ENCODE results near the gene KCNIP4. TPM values are rescaled to one million over a fixed set of nuclear protein-coding genes. Genes with fewer than 3 reads are reported as not detected.

Gene KCNIP4
- total and polyA plus RNA-seq, 10 of the 15 experiments (the other 5 are each of a cell fraction or from before 2014, with no cell fraction given) = 0.03 to 0.23 (median 0.13) TPM; not detected in 7

DNA sequence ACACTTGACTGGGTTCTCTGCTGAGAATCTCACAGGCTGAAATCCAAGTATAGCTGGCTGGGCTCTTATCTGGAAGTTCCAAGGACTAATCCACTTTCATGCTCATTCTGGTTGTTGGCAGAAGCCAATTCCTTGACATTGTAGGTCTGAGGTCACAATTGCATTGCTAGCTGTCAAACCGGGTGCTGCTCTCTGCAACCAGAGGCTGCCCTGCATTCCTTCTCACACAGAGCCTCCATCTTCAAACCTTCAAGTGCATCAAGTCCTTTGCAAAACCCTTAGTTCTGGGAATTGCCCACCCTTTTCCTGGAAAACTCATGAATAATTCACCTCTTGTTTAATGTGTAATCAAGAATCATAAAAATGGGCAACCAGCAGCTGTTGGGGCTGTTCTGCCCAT is 404.2 kb downstream of the KCNIP4 start:
- H3K27ac ChIP-seq (ENCODE audit: control insufficient read depth, insufficient read depth) = no peak overlapping the region
- H3K4me2 ChIP-seq (ENCODE audit: control insufficient read depth, insufficient read depth) = no peak overlapping the region
- ChIA-PET SMC1A (ENCODE audit: uncharacterized antibody, unreplicated experiment) (interaction anchor here (0.7 kb wide), 1 partner anchor 244 kb away, joined by 3 read pairs; no protein-coding TSS in a partner anchor), POLR2A (no interaction called here), CTCF (no interaction called here), RAD21 (ENCODE audit: unreplicated experiment) (no interaction called here)
- no peaks in the 10 kb centered on the region for H3K4me1 ChIP-seq (ENCODE audit: control insufficient read depth, insufficient read depth, low read length)
- DNase-seq (ENCODE audit: low read depth, low spot score) (no peak), FAIRE-seq (no peak), ATAC-seq (no peak)
- no peaks in the 10 kb centered on the region for H3K36me3 ChIP-seq (ENCODE audit: control insufficient read depth in 2 of 2, insufficient read depth in 2 of 2, low read length in 1 of 2)
- H3K79me2 ChIP-seq (ENCODE audit: control insufficient read depth, insufficient read depth, low read length) = no peaks in the 10 kb centered on the region
- H3K27me3 ChIP-seq (replicated peaks in 1 of 2; ENCODE audit: control insufficient read depth in 2 of 2, insufficient read depth in 2 of 2, low read length in 1 of 2) = no peaks in the 10 kb centered on the region
- no peaks in the 10 kb centered on the region for H4K20me1 ChIP-seq (ENCODE audit: control insufficient read depth, insufficient read depth)
- in situ Hi-C loops (cut with MboI) (no loop called here), intact Hi-C loops (cut with micrococcal nuclease; ENCODE audit: unreplicated experiment) (no loop called here)
- no peak overlapping the region for H3K9ac ChIP-seq (ENCODE audit: control insufficient read depth, insufficient read depth, low read length)
- TF ChIP-seq ZNF622 (IDR thresholded peaks at IDR 0.05) (no peak), MEF2A (IDR thresholded peaks at IDR 0.05; ENCODE audit: insufficient read depth, low read depth, low read length) (no peak), PML (IDR thresholded peaks at IDR 0.05; ENCODE audit: low read length) (no peak), TCF7 (IDR thresholded peaks at IDR 0.05; ENCODE audit: borderline replicate concordance) (no peak), HCFC1 (IDR thresholded peaks at IDR 0.05; ENCODE audit: low read length) (no peak), ZNF207 (IDR thresholded peaks at IDR 0.05; ENCODE audit: borderline replicate concordance) (no peak), NRF1 (conservative IDR thresholded peaks at IDR 0.05; ENCODE audit: low read depth, low read length) (no peak), KDM1A (IDR thresholded peaks at IDR 0.05; ENCODE audit: borderline replicate concordance) (no peak), POLR2AphosphoS2 (IDR thresholded peaks at IDR 0.05; ENCODE audit: low read depth, low read length) (no peak), RELA (IDR thresholded peaks at IDR 0.05; ENCODE audit: borderline replicate concordance, partially characterized antibody) (no peak), ZNF384 (IDR thresholded peaks at IDR 0.05; ENCODE audit: borderline replicate concordance, low read depth, low read length) (no peak), HDGF (IDR thresholded peaks at IDR 0.05) (no peak), SPI1 (IDR thresholded peaks at IDR 0.05; ENCODE audit: borderline replicate concordance, insufficient read depth, low read depth, low read length) (no peak)
- TF ChIP-seq, protein P1, sequence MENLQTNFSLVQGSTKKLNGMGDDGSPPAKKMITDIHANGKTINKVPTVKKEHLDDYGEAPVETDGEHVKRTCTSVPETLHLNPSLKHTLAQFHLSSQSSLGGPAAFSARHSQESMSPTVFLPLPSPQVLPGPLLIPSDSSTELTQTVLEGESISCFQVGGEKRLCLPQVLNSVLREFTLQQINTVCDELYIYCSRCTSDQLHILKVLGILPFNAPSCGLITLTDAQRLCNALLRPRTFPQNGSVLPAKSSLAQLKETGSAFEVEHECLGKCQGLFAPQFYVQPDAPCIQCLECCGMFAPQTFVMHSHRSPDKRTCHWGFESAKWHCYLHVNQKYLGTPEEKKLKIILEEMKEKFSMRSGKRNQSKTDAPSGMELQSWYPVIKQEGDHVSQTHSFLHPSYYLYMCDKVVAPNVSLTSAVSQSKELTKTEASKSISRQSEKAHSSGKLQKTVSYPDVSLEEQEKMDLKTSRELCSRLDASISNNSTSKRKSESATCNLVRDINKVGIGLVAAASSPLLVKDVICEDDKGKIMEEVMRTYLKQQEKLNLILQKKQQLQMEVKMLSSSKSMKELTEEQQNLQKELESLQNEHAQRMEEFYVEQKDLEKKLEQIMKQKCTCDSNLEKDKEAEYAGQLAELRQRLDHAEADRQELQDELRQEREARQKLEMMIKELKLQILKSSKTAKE (IDR thresholded peaks at IDR 0.05; ENCODE audit: low read depth, poor library complexity, severe bottlenecking) = no peak
- TF ChIP-seq, protein P2, sequence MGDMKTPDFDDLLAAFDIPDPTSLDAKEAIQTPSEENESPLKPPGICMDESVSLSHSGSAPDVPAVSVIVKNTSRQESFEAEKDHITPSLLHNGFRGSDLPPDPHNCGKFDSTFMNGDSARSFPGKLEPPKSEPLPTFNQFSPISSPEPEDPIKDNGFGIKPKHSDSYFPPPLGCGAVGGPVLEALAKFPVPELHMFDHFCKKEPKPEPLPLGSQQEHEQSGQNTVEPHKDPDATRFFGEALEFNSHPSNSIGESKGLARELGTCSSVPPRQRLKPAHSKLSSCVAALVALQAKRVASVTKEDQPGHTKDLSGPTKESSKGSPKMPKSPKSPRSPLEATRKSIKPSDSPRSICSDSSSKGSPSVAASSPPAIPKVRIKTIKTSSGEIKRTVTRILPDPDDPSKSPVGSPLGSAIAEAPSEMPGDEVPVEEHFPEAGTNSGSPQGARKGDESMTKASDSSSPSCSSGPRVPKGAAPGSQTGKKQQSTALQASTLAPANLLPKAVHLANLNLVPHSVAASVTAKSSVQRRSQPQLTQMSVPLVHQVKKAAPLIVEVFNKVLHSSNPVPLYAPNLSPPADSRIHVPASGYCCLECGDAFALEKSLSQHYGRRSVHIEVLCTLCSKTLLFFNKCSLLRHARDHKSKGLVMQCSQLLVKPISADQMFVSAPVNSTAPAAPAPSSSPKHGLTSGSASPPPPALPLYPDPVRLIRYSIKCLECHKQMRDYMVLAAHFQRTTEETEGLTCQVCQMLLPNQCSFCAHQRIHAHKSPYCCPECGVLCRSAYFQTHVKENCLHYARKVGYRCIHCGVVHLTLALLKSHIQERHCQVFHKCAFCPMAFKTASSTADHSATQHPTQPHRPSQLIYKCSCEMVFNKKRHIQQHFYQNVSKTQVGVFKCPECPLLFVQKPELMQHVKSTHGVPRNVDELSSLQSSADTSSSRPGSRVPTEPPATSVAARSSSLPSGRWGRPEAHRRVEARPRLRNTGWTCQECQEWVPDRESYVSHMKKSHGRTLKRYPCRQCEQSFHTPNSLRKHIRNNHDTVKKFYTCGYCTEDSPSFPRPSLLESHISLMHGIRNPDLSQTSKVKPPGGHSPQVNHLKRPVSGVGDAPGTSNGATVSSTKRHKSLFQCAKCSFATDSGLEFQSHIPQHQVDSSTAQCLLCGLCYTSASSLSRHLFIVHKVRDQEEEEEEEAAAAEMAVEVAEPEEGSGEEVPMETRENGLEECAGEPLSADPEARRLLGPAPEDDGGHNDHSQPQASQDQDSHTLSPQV (IDR thresholded peaks at IDR 0.05) = no peak
- WGBS (ENCODE audit: insufficient coverage, insufficient replicate concordance, low lambda C conversion rate, missing lambda C conversion rate) = 0% methylated on average over 1 of the region's 1 CpG
- H2AFZ ChIP-seq (ENCODE audit: control insufficient read depth, low read depth, low read length) = no peak overlapping the region
- no peaks in the 10 kb centered on the region for H3K9me3 ChIP-seq (replicated peaks; ENCODE audit: control insufficient read depth, insufficient read depth, low read length)
- H3K4me3 ChIP-seq = no peak overlapping the region
- no TSS peak for BruUV-seq (replicated peaks)

All from GM12878 (cell line).